Naive B cell (primary cell): Measurements from ENCODE around the gene RNF220. TPM values are rescaled to one million over a fixed set of nuclear protein-coding genes. Genes with fewer than 3 reads are reported as not detected.

Source experiments
- ATAC-seq, 2 donors: fragments of 150-1000 bp; cut with Tn5 transposase; 2 replicates each; pipeline ENCODE4 v1.10.0; 2021; ENCODE audit warnings: low read depth in 2 of 2, mild to moderate bottlenecking in 2 of 2, moderate library complexity in 2 of 2
- DNase-seq: peaks from one replicate; pipeline ENCODE4 v3.0.0; 2022
- H3K27ac Mint-ChIP-seq, 6 donors: one replicate each; pipeline ENCODE4 v1.8.0; 2020 to 2022; ENCODE audit warnings: mild to moderate bottlenecking in 6 of 6, mixed read lengths in 6 of 6, moderate library complexity in 5 of 6, inconsistent platforms in 2 of 6
- H3K27me3 Mint-ChIP-seq, 3 donors: one replicate each; pipeline ENCODE4 v1.8.0; 2021 to 2022; ENCODE audit warnings: mixed read lengths in 3 of 3, mild to moderate bottlenecking in 1 of 3
- H3K36me3 Mint-ChIP-seq, 2 donors: one replicate each; pipeline ENCODE4 v1.8.0; 2020 to 2022; ENCODE audit warnings: mixed read lengths in 2 of 2, inconsistent platforms in 1 of 2, mild to moderate bottlenecking in 1 of 2
- H3K4me1 Mint-ChIP-seq, 3 donors: one replicate each; pipeline ENCODE4 v1.8.0; 2020 to 2022; ENCODE audit warnings: mixed read lengths in 3 of 3, inconsistent platforms in 1 of 3, mild to moderate bottlenecking in 1 of 3, moderate library complexity in 1 of 3
- H3K4me3 Mint-ChIP-seq, 8 donors: one replicate each; pipeline ENCODE4 v1.8.0; 2020 to 2022; ENCODE audit warnings: mild to moderate bottlenecking in 8 of 8, mixed read lengths in 8 of 8, moderate library complexity in 8 of 8, inconsistent platforms in 2 of 8
- H3K9me3 Mint-ChIP-seq, 7 donors: one replicate each; pipeline ENCODE4 v1.8.0; 2020 to 2022; ENCODE audit warnings: mixed read lengths in 7 of 7, mild to moderate bottlenecking in 5 of 7, inconsistent platforms in 2 of 7, moderate library complexity in 1 of 7
- polyA plus RNA-seq, 6 donors: library from polyadenylated mRNA; unstranded; fragments of 300-500 nt; fragmentation: Illumina TruSeq; gene quantifications; one replicate each; pipeline ENCODE4 v1.2.3, GENCODE V29; 2021; ENCODE audit warnings: low read depth in 6 of 6

RNF220 gene
- polyA plus RNA-seq, 6 donors from 2014 or later = 75.3 to 117 (median 82.4) TPM

DNA sequence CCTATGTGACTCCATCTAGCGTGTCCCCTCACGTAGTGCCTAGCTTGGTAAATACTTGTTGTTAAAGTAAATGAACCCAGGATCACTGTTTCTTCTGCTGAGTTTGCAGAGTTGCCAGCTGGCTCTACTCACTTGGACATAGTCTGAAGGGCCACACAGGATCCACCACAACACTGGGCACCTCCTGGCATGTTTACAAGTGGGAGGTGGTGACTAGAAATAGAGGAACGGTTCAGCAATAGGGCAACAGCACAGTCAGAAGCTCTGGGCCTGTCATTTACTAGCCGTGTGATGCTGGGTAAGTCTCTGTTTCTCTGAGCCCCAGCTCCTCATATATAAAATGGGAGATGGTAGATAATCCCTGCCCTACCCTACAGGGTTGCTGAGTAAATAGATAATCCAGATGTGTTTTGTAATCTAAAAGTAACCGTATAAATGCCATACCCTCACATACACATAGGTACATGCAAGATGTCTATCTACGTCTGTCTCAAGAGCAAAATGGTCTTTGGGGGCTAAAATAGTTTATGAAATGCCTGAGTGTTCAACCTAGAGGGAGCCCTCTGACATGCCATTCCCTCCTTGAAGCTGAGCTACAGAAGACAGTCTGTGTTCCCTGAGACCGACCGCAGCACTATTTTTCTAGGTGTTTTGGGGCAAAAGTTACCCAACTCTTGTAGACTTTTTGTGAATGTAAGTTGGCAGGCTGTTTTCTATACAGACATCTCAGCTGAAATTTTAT, 20.5 kb downstream of the RNF220 start:
- Mint-ChIP-seq H3K27ac (no peak overlapping the region), H3K36me3 (no peaks in the 10 kb centered on the region), H3K27me3 (peaks cover 69 to 88% (median 83%) of the 10 kb centered on the region in 3 donors), H3K9me3 (peaks cover 0 to 1% (median 0%) of the 10 kb centered on the region in 7 donors), H3K4me1 (peaks cover 11% of the 10 kb centered on the region in 3 donors), H3K4me3 (no peak overlapping the region)
- DNase-seq (no peak), ATAC-seq (no peak)

- no peaks in the 10 kb centered on the region for H3K9me3 Mint-ChIP-seq
- no peak overlapping the region for H3K4me3 Mint-ChIP-seq
- ATAC-seq (no peak), DNase-seq (no peak)
- peaks cover 33 to 64% (median 44%) of the 10 kb centered on the region in 3 donors for H3K27me3 Mint-ChIP-seq
- H3K27ac Mint-ChIP-seq = no peak overlapping the region
- H3K36me3 Mint-ChIP-seq = no peaks in the 10 kb centered on the region
- peaks cover 0 to 2% (median 0%) of the 10 kb centered on the region in 3 donors for H3K4me1 Mint-ChIP-seq
These were observed 26.8 kb downstream of the RNF220 start for GRCh38 chr1:44431861-44432260.

GRCh38 chr1:44433209-44433608, 28.2 kb downstream of the RNF220 start:
- ATAC-seq = no peak
- Mint-ChIP-seq H3K27ac (no peak overlapping the region), H3K36me3 (no peaks in the 10 kb centered on the region), H3K9me3 (no peaks in the 10 kb centered on the region), H3K4me3 (no peak overlapping the region), H3K4me1 (peaks cover 0 to 2% (median 0%) of the 10 kb centered on the region in 3 donors), H3K27me3 (peaks cover 21 to 53% (median 30%) of the 10 kb centered on the region in 3 donors)
- no peak for DNase-seq

- Mint-ChIP-seq H3K9me3 (no peaks in the 10 kb centered on the region), H3K4me3 (no peak overlapping the region), H3K36me3 (no peaks in the 10 kb centered on the region)
These were observed 31.5 kb downstream of the RNF220 start for GRCh38 chr1:44436401-44437106.

GRCh38 chr1:44437107-44437716, 32.2 kb downstream of the RNF220 start:
- H3K36me3 Mint-ChIP-seq = no peaks in the 10 kb centered on the region
- ATAC-seq = no peak

More at GRCh38 chr1:44436401-44437106, 31.5 kb downstream of the RNF220 start:
- DNase-seq (no peak), ATAC-seq (no peak)
- H3K4me1 Mint-ChIP-seq = peaks cover 0 to 2% (median 0%) of the 10 kb centered on the region in 3 donors
- H3K27me3 Mint-ChIP-seq = peaks cover 26 to 49% (median 31%) of the 10 kb centered on the region in 3 donors
- peak overlapping the region in 1 of 6 donors; percentile 6 for H3K27ac Mint-ChIP-seq

DNA sequence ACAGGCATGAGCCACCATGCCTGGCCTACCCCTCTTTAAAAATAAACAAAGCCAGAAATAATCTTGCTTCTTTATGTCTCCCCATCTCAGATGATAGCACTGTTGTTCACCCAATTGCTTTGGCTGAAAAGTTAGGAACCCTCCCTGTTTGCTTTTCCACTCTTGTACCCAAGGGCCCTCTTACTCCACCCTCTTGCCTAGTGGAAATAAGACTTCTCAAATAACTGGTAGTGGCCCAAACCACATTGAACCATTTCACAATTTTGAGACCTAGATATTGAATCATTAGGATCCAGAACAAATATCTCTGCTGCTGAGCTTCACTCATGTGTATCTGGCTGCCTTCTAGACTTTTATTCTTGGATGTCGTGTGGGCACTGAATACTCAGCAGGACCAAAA, 37.7 kb downstream of the RNF220 start:
- Mint-ChIP-seq H3K4me1 (no peaks in the 10 kb centered on the region), H3K27ac (no peak overlapping the region), H3K9me3 (no peaks in the 10 kb centered on the region), H3K36me3 (no peaks in the 10 kb centered on the region), H3K27me3 (peaks cover 13 to 33% (median 31%) of the 10 kb centered on the region in 3 donors), H3K4me3 (no peak overlapping the region)
- DNase-seq (no peak), ATAC-seq (no peak)

More at GRCh38 chr1:44437107-44437716, 32.2 kb downstream of the RNF220 start:
- no peak for DNase-seq
- Mint-ChIP-seq H3K9me3 (no peaks in the 10 kb centered on the region), H3K27me3 (peaks cover 27 to 43% (median 28%) of the 10 kb centered on the region in 3 donors), H3K4me1 (peaks cover 0 to 2% (median 0%) of the 10 kb centered on the region in 3 donors), H3K27ac (no peak overlapping the region), H3K4me3 (no peak overlapping the region)

DNA sequence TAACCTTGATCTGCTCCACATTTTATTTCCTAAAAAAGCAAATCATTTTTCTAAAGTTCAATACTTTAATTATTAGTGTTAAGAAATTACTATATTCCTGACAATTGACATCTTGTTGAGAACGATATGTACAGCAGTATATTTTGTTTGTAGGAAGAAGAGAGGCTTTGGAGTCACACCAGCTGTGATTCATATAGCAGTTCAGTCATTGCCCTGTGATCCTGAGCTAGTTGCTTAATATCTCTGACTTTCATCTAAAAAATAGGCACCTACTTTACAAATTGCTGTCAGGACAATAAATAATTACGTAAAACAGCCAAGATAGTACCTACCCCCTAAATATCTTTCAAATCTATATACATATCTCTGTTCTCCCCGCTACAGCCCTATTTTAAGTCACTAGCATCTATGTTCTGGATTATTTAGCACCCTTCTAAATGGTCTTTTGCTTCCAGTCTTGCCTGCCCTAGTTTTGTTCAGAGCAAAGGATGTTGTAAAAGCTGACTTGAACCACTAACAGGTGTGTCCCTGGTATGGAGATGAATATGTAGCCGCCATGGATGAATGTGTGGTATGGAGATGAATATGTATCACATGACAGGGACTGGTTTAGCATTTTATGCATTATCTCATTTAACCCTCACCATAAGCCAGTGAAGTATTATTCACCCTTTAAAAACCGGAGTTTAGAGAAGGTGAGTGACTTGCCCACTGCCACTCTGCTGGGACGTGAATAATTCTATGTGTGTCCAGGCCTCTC, 42.2 kb downstream of the RNF220 start:
- Mint-ChIP-seq H3K36me3 (no peaks in the 10 kb centered on the region), H3K27me3 (peaks cover 5 to 29% (median 19%) of the 10 kb centered on the region in 3 donors)
- DNase-seq = no peak

DNA sequence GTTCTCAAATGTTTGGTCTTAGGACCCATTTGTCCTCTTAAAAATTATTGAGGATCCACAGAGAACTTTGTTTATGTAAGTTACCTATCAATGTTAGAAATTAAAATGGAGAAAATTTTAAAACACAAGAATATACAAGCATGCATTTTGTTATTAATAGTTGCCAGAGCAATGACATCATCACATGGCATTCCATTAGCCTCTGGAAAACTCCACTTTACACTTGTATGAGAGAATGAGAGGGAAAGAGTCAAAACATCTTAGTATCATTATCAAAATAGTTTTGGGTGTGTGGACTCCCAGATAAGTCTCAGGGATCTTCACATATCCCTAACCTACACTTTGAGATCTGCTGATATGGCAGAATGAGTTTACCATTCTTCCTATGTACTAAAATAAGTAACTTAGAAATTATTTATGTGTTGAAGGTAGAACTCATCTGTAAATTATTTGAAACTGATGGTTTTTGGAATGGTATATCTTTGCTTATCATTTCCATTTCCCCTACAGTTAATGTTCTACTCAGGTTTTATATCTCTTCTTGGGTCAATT, 48.8 kb downstream of the RNF220 start:
- DNase-seq = no peak
- H3K27ac Mint-ChIP-seq = no peak overlapping the region
- H3K4me1 Mint-ChIP-seq = no peaks in the 10 kb centered on the region
- H3K36me3 Mint-ChIP-seq = peaks cover 0 to 17% of the 10 kb centered on the region in 2 donors
- ATAC-seq = no peak
- peaks cover 1 to 22% (median 12%) of the 10 kb centered on the region in 7 donors for H3K9me3 Mint-ChIP-seq
- H3K4me3 Mint-ChIP-seq = no peak overlapping the region
- peaks cover 24 to 50% (median 41%) of the 10 kb centered on the region in 3 donors for H3K27me3 Mint-ChIP-seq

More for the DNA sequence above, 42.2 kb downstream of the RNF220 start:
- no peaks in the 10 kb centered on the region for H3K9me3 Mint-ChIP-seq
- ATAC-seq = no peak
- no peak overlapping the region for H3K27ac Mint-ChIP-seq
- H3K4me3 Mint-ChIP-seq = no peak overlapping the region
- no peaks in the 10 kb centered on the region for H3K4me1 Mint-ChIP-seq

- H3K36me3 Mint-ChIP-seq = peaks cover 0 to 17% of the 10 kb centered on the region in 2 donors
- no peaks in the 10 kb centered on the region for H3K4me1 Mint-ChIP-seq
- H3K27me3 Mint-ChIP-seq = peaks cover 28 to 53% (median 38%) of the 10 kb centered on the region in 3 donors
- ATAC-seq (no peak), DNase-seq (no peak)
- no peak overlapping the region for H3K4me3 Mint-ChIP-seq
- H3K9me3 Mint-ChIP-seq = peaks cover 1 to 22% (median 12%) of the 10 kb centered on the region in 7 donors
- no peak overlapping the region for H3K27ac Mint-ChIP-seq
These were observed 49.6 kb downstream of the RNF220 start for GRCh38 chr1:44454704-44455103.

GRCh38 chr1:44460107-44460882, 55.2 kb downstream of the RNF220 start:
- no peak overlapping the region for H3K4me3 Mint-ChIP-seq
- peaks cover 25 to 37% (median 31%) of the 10 kb centered on the region in 3 donors for H3K27me3 Mint-ChIP-seq
- peaks cover 0 to 8% (median 2%) of the 10 kb centered on the region in 7 donors for H3K9me3 Mint-ChIP-seq
- H3K4me1 Mint-ChIP-seq = no peaks in the 10 kb centered on the region
- H3K36me3 Mint-ChIP-seq = peaks cover 0 to 2% of the 10 kb centered on the region in 2 donors
- DNase-seq = no peak
- no peak for ATAC-seq
- H3K27ac Mint-ChIP-seq = no peak overlapping the region

- no peak for DNase-seq
- Mint-ChIP-seq H3K27me3 (peaks cover 8 to 13% (median 11%) of the 10 kb centered on the region in 3 donors), H3K27ac (no peak overlapping the region), H3K4me1 (no peaks in the 10 kb centered on the region), H3K36me3 (no peaks in the 10 kb centered on the region), H3K9me3 (peaks cover 0 to 8% (median 5%) of the 10 kb centered on the region in 7 donors), H3K4me3 (no peak overlapping the region)
- no peak for ATAC-seq
These were observed 59.3 kb downstream of the RNF220 start for GRCh38 chr1:44464361-44464760.

GRCh38 chr1:44467566-44467965, 62.5 kb downstream of the RNF220 start:
- no peak overlapping the region for H3K27ac Mint-ChIP-seq
- H3K36me3 Mint-ChIP-seq = peaks cover 7 to 8% of the 10 kb centered on the region in 2 donors
- peaks cover 0 to 20% (median 12%) of the 10 kb centered on the region in 7 donors for H3K9me3 Mint-ChIP-seq
- peaks cover 2 to 4% (median 3%) of the 10 kb centered on the region in 3 donors for H3K4me1 Mint-ChIP-seq
- no peak overlapping the region for H3K4me3 Mint-ChIP-seq
- DNase-seq (no peak), ATAC-seq (no peak)
- H3K27me3 Mint-ChIP-seq = peaks cover 0 to 16% (median 5%) of the 10 kb centered on the region in 3 donors
